CD4-positive, alpha-beta T cell treated with Interleukin-4 for 1 hour (primary cell): Measurements from ENCODE around the gene DSTN.

Experiments
- DNase-seq, 2 donors: peaks; one replicate each; pipeline ENCODE4 v3.0.0-alpha.2; 2020 to 2022

DSTN gene

DNA sequence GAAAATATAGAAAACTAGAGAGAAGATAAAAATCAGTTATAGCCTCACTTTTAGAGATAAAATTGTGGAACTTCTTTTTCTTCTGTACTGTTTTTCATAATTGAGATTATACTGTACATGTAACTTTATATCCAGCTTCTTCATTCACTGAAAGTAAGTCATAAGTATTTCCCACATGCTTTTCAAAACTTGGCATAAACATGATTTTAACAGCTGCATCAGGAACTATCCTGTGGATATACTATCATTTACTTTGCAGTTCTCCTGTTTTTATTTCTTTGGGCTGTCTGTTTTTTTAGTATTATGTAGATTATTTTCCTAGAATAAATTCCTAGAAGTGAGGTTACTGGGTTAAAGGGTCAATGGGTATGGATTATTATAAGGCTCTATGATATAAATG is 14.8 kb downstream of the DSTN start:
- DNase-seq = no peak

- DNase-seq = no peak
Measured at GRCh38 chr20:17586250-17586649, 16.4 kb downstream of the DSTN start.

- DNase-seq = no peak
Measured at GRCh38 chr20:17587148-17587547, 17.3 kb downstream of the DSTN start.

DNA sequence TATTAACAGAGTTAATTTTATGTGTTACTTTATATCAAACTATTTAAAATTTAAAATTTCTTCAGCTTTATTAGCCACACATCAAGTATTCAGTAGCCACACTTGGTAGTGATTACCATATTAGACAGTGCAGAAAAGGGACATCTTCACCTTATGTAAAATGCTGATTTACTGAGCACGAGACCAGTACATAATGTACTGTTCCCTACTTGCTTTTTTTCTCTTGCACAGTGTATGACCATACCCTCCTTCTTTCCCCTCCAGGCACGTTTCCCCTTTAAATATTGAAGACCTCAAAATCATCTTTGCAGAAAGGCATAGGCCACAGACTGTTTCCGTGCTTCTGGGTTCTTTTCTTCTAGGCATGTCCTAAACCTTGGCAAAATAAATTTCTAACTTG is 17.9 kb downstream of the DSTN start:
- no peak for DNase-seq

- no peak for DNase-seq
Measured at GRCh38 chr20:17589161-17589834, 19.4 kb downstream of the DSTN start.

- no peak for DNase-seq
Measured at GRCh38 chr20:17590245-17590644, 20.4 kb downstream of the DSTN start.

DNA sequence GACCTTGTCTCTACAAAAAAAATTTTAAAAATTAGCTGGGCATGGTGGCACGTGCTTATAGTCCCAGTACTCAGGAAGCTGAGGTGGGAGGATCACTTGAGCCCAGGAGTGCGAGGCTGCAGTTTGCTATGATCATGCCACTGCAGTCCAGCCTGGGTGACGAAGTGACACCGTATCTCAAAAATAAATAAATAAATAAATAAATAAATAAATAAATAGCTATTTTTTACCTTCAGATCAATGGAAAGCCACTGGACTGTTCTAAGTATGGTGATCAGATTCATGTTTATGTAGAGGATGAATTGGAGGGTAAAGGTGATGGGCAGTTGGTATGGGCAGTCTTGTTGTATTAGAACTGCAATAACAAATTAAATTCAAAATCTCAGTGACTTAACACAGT is 24.0 kb downstream of the DSTN start:
- no peak for DNase-seq

- DNase-seq = no peak
Measured at GRCh38 chr20:17594443-17594842, 24.6 kb downstream of the DSTN start.

DNA sequence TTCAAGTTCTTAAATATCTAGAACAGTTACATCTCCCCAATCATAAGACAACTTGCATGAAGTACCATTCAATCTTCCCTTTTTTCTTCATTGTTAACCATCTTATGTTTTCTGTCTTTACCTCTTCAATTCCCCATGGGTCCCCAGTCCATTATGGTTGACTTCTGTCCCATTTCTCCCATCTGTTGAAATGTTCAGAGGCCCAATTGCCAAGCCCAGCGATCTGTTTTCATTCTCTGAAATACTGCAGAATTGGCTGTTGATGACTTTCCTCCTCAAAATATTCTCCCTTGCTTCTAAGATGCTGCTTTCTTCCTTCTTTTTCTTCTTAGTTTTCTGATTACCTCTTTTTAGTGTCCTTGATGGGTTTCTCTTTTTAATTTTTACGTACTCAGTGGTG is 26.0 kb downstream of the DSTN start:
- DNase-seq = no peak

DNA sequence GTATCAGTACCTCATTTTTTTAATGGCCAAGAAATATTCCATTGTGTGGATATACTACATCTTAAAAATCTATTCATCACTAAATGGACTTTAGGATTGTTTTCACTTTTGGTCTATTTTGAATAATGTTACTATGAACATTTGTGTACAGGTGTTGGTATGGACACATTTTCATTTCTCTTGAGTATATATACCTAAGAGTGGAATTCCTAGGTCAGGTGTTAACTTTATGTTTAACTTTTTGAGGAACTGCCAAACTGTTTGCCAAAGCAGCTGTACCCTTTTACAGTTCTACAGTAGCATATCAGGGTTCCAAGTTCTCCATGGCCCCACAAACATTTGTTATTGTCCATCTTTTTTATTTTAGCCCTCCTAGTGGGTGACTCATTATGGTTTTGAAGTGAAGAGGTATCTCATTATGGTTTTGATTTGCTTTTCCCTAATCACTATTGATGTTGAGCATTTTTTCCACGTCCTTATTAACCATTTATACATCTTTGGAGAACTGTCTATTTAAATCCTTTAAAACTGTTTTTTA is 28.2 kb downstream of the DSTN start:
- DNase-seq = no peak

- no peak for DNase-seq
Measured at GRCh38 chr20:17601957-17602356, 32.1 kb downstream of the DSTN start.

GRCh38 chr20:17602493-17602892 is 32.6 kb downstream of the DSTN start:
- DNase-seq = no peak

GRCh38 chr20:17605131-17605660 is 35.3 kb downstream of the DSTN start:
- no peak for DNase-seq

- no peak for DNase-seq
Measured at GRCh38 chr20:17606001-17606400, 36.1 kb downstream of the DSTN start.

- no peak for DNase-seq
Measured at GRCh38 chr20:17608701-17609497, 39.0 kb downstream of the DSTN start.

DNA sequence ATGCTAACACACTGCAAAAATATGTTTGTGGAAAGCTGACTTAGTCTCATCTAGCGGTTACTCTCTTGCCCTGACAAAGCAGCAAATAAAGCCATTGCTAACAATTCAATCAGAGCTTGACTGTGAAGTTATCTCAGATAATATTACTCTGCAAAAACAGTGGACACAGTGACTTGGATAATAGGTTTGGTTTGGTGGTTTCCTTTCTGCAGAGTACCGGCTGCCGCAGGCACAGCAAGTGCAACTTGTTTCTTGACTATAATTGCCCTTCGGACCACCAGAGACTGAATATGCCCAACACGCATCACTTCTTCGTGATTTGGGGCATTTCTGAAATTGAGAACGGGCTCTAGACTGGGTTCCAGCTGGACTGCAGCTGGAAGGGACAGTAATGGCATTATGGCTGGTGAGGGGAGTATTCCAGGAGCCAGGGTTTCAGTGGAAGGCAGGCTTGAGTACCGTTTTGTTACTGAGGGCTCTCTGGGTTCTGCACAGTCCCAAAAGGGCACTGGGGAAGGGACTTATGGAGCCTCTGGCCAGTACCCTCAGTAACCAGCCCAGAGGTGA is 40.0 kb downstream of the DSTN start:
- DNase-seq = no peak

DNA sequence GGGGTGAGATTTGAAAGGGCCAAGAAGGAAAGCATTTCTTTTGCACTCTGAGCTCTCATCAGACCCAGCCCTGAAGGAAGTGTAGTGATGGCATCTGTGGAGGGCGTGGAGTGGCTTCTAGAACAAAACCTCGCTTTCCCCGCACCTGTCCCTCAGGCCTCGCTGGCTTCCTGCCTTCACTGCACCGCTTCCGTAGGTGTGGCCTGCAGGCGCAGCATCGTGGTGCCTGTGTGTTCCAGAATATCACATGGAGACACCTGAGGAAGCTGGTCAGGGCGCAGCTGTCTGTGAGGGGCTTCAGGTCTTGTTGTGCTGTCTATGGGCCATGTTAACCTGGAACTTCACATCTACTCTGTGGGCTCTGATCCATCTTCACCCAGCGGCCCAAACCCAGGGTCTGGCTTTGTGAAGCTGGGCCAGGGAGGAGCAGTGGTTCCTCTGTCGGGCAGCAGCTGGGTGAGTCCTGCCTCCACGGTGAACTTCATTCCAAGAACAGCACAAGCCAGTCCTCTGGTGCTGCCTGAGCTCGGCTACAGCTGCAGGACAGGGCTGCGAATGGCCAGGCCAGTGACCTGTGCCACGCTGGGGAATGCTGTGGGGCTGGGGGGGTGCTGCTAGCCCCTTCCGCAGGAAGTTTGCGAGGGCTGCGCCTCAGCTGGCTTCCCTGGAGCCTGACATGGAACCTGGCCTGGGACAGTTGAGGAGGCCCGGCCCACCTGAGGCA is 40.9 kb downstream of the DSTN start:
- DNase-seq = peak; percentile 65 to 70

- DNase-seq = no peak
Measured at GRCh38 chr20:17611290-17611539, 41.3 kb downstream of the DSTN start.

- DNase-seq = no peak
Measured at GRCh38 chr20:17611540-17612286, 41.8 kb downstream of the DSTN start.

GRCh38 chr20:17612287-17612991 is 42.6 kb downstream of the DSTN start:
- peak; percentile 65 to 74 for DNase-seq

- DNase-seq = no peak
Measured at GRCh38 chr20:17612992-17613327, 43.1 kb downstream of the DSTN start.
